A549 (cell line): ENCODE data around the gene NLRP3. TPM values are rescaled to one million over a fixed set of nuclear protein-coding genes. Genes with fewer than 3 reads are reported as not detected.
"Not testable (repeated sequence)": the region's sequence is repeated elsewhere in the genome, so short reads cannot be mapped to it uniquely, and the experiment has no call there.

Source experiments
- ATAC-seq, 2 experiments: fragments of 200-7000 bp in 1 of 2; fragments of >200 bp in 1 of 2; cut with Nextera tagmentation in 1 of 2; cut with Tn5 transposase in 1 of 2; 3 replicates each; pipeline versions ENCODE4 v1.8.0 to v1.9.1; 2018 to 2020; ENCODE audit warnings: mild to moderate bottlenecking in 1 of 2, moderate library complexity in 1 of 2
- CTCF ChIA-PET: fragments of 300-600 bp; sonication (Branson Sonifier 250); formaldehyde crosslinking; extraction: SDS; loops from one replicate; lab custom pipeline; 2021; ENCODE audit warnings: antibody characterized with exemption, inconsistent platforms; lab: Yijun Ruan, JAX
- POLR2A ChIA-PET: fragments of 350-600 bp; formaldehyde crosslinking; extraction: SDS; loops from one replicate; lab custom pipeline; 2021; ENCODE audit warnings: antibody characterized with exemption, inconsistent platforms; lab: Yijun Ruan, JAX
- DNase-seq, 2 experiments: peaks; one replicate each; pipeline versions ENCODE4 v3.0.0 to v3.0.0-alpha.2; 2011 to 2016; ENCODE audit warnings: low read depth in 1 of 2, low spot score in 1 of 2
- FAIRE-seq: peaks from 2 replicates; lab custom pipeline; 2011; peaks lifted over from hg19 to GRCh38; lab: Jason Lieb, UNC
- H3K27ac ChIP-seq, 2 experiments: fragments of >200 bp; sonication (Bioruptor Twin); formaldehyde crosslinking; 3 replicates each; pipeline ENCODE4 v1.5.1; 2016 to 2017
- H3K4me1 ChIP-seq: fragments of >200 bp; sonication (Bioruptor Twin); formaldehyde crosslinking; 3 replicates; pipeline ENCODE4 v1.6.1; 2016
- H3K4me2 ChIP-seq: fragments of >200 bp; sonication (Bioruptor Twin); formaldehyde crosslinking; 3 replicates; pipeline ENCODE4 v1.6.1; 2016
- H3K4me3 ChIP-seq: fragments of >200 bp; sonication (Bioruptor Twin); formaldehyde crosslinking; 3 replicates; pipeline ENCODE4 v1.5.1; 2016
- H3K9me3 ChIP-seq: fragments of >200 bp; sonication (Bioruptor Twin); formaldehyde crosslinking; 3 replicates; pipeline ENCODE4 v1.6.1; 2016
- BCL3 ChIP-seq: fragments of >200 bp; sonication (Bioruptor Twin); formaldehyde crosslinking; IDR thresholded peaks from 3 replicates; pipeline ENCODE4 v1.6.1; 2016
- CBX2 ChIP-seq: fragments of 200-600 bp; sonication (generic); IDR thresholded peaks from 2 replicates; pipeline ENCODE4 v1.6.1; 2016; ENCODE audit warnings: low read depth, mild to moderate bottlenecking, borderline replicate concordance
- CEBPB ChIP-seq, 2 experiments: fragments of >200 bp in 1 of 2; sonication (Bioruptor Twin) in 1 of 2; formaldehyde crosslinking in 1 of 2; IDR thresholded peaks; 2 replicates each; pipeline ENCODE4 v1.6.1; 2012 to 2016
- CHD2 ChIP-seq: fragments of 150-350 bp; IDR thresholded peaks from 2 replicates; pipeline ENCODE4 v1.6.1; 2014; ENCODE audit warnings: low read length; ENCODE audit not compliant: partially characterized antibody
- E2F6 ChIP-seq: IDR thresholded peaks from 2 replicates; pipeline ENCODE4 v1.6.1; 2012; ENCODE audit warnings: low read depth, borderline replicate concordance
- ELK1 ChIP-seq: fragments of 150-350 bp; IDR thresholded peaks from 2 replicates; pipeline ENCODE4 v1.6.1; 2014; ENCODE audit warnings: low read depth, mild to moderate bottlenecking, low read length
- HDAC2 ChIP-seq: fragments of 200-600 bp; sonication (generic); IDR thresholded peaks from 2 replicates; pipeline ENCODE4 v1.6.1; 2016
- HES2 ChIP-seq: fragments of >200 bp; sonication (Bioruptor Twin); formaldehyde crosslinking; IDR thresholded peaks from 2 replicates; pipeline ENCODE4 v1.6.1; 2016
- HEYL ChIP-seq: fragments of 250-450 bp; sonication (Bioruptor Pico); IDR thresholded peaks from 2 replicates; pipeline ENCODE4 v1.8.0; 2021; ENCODE audit warnings: mild to moderate bottlenecking, moderate library complexity
- HOXA7 ChIP-seq: fragments of 250-450 bp; sonication (Bioruptor Pico); IDR thresholded peaks from 2 replicates; pipeline ENCODE4 v1.5.0; 2020; ENCODE audit warnings: mild to moderate bottlenecking, moderate library complexity
- HOXB13 ChIP-seq: fragments of 250-450 bp; sonication (Bioruptor Pico); IDR thresholded peaks from 2 replicates; pipeline ENCODE4 v1.5.0; 2020; ENCODE audit warnings: low read depth, mild to moderate bottlenecking, moderate library complexity
- JUN ChIP-seq, 2 experiments: fragments of >200 bp; sonication (Bioruptor Twin); formaldehyde crosslinking; IDR thresholded peaks; 2 replicates in 1 of 2; 3 replicates in 1 of 2; pipeline ENCODE4 v1.6.1; 2016 to 2017
- KDM1A ChIP-seq: fragments of 200-600 bp; sonication (generic); IDR thresholded peaks from 2 replicates; pipeline ENCODE4 v1.6.1; 2016; ENCODE audit warnings: low read depth, mild to moderate bottlenecking
- KDM5A ChIP-seq: fragments of 200-600 bp; sonication (generic); IDR thresholded peaks from 2 replicates; pipeline ENCODE4 v1.6.1; 2016; ENCODE audit warnings: antibody characterized with exemption, mild to moderate bottlenecking
- NR3C1 ChIP-seq: fragments of >200 bp; sonication (Bioruptor Twin); formaldehyde crosslinking; IDR thresholded peaks from 3 replicates; pipeline ENCODE4 v1.6.1; 2017
- POLR2A ChIP-seq: IDR thresholded peaks from 2 replicates; pipeline ENCODE4 v1.6.1; 2012; ENCODE audit warnings: mild to moderate bottlenecking, low read length
- RAD21 ChIP-seq, 2 experiments: fragments of >200 bp in 1 of 2; sonication (Bioruptor Twin) in 1 of 2; formaldehyde crosslinking in 1 of 2; IDR thresholded peaks in 1 of 2; conservative IDR thresholded peaks in 1 of 2; 2 replicates in 1 of 2; 3 replicates in 1 of 2; pipeline ENCODE4 v1.6.1; 2012 to 2018; ENCODE audit warnings: inconsistent platforms in 1 of 2
- RNF2 ChIP-seq: fragments of 200-600 bp; sonication (generic); IDR thresholded peaks from 2 replicates; pipeline ENCODE4 v1.6.1; 2016; ENCODE audit warnings: low read depth, mild to moderate bottlenecking, antibody characterized with exemption, moderate library complexity, borderline replicate concordance
- TFCP2L1 ChIP-seq: fragments of 250-450 bp; sonication (Bioruptor Pico); IDR thresholded peaks from 2 replicates; pipeline ENCODE4 v1.5.0; 2021; ENCODE audit warnings: mild to moderate bottlenecking
- TP53 ChIP-seq: fragments of 250-450 bp; sonication (Bioruptor Pico); IDR thresholded peaks from 2 replicates; pipeline ENCODE4 v1.5.0; 2021; ENCODE audit warnings: mild to moderate bottlenecking, moderate library complexity
- ZFP36 ChIP-seq: fragments of 450-650 bp; IDR thresholded peaks from 2 replicates; pipeline ENCODE4 v1.6.1; 2014; ENCODE audit warnings: borderline replicate concordance; ENCODE audit not compliant: partially characterized antibody
- ZSCAN20 ChIP-seq: fragments of 250-450 bp; sonication (Bioruptor Pico); IDR thresholded peaks from 2 replicates; pipeline ENCODE4 v1.8.0; 2022; ENCODE audit warnings: mild to moderate bottlenecking, moderate library complexity
- WGBS: methylation state at CpG from one replicate; pipeline ENCODE4 v1.1.6; 2017; ENCODE audit errors: missing lambda C conversion rate; 5-methylcytosine and 5-hydroxymethylcytosine counted together
- polyA plus RNA-seq, 4 experiments: library from polyadenylated mRNA; depleted of rRNA in 3 of 4; stranded (reverse); fragments of >200 nt; fragmentation: RNase III in 1 of 4; extraction: RNeasy Plus Mini Kit Qiagen cat#74134 plus additional on column Dnase treatment in 1 of 4; gene quantifications; 2 replicates in 3 of 4; 3 replicates in 1 of 4; pipeline ENCODE4 v1.2.3, GENCODE V29; 2011 to 2017

Gene NLRP3
- polyA plus RNA-seq, 2 of the 4 experiments (the other 2 are of a cell fraction): not detected

GRCh38 chr1:247390996-247391395, 25.0 kb upstream of the NLRP3 start:
- Histone ChIP-seq H3K4me1 (no peaks in the 10 kb centered on the region), H3K27ac (no peak overlapping the region), H3K9me3 (no peaks in the 10 kb centered on the region), H3K4me2 (no peak overlapping the region), H3K4me3 (no peak overlapping the region)
- DNase-seq: no peak
- ATAC-seq: no peak
- TF ChIP-seq JUN (IDR thresholded peaks at IDR 0.05) (no peak), ZSCAN20 (no peak), HES2 (no peak), KDM5A (no peak), TFCP2L1 (CRISPR knock-in tag) (no peak), POLR2A (no peak), ELK1 (no peak), TP53 (CRISPR knock-in tag) (no peak), CBX2 (no peak)
- 90% methylated on average over 4 of the region's 4 CpGs for WGBS
- ChIA-PET POLR2A (no interaction called here), CTCF (interaction anchor here (0.7 to 2.6 kb wide), 7 partner anchors 8 to 98 kb away, joined by 3 to 13 read pairs (median 6); no protein-coding TSS in a partner anchor)
- no peak for FAIRE-seq

- Histone ChIP-seq H3K27ac (no peak overlapping the region), H3K9me3 (no peaks in the 10 kb centered on the region), H3K4me2 (no peak overlapping the region)
- ChIA-PET CTCF (no interaction called here), POLR2A (no interaction called here)
- FAIRE-seq: no peak
- ATAC-seq: no peak
- TF ChIP-seq RNF2 (no peak), HEYL (CRISPR knock-in tag) (no peak), HOXA7 (CRISPR knock-in tag) (no peak), HOXB13 (CRISPR knock-in tag) (no peak), CEBPB (IDR thresholded peaks at IDR 0.05) (no peak), NR3C1 (no peak)
- TF ChIP-seq, all 56 proteins: peak for 0
- DNase-seq: no peak
- no peak overlapping the region for H3K4me3 ChIP-seq
- H3K4me1 ChIP-seq: no peaks in the 10 kb centered on the region
- WGBS: 10% methylated on average over 1 of the region's 1 CpG
Observed at GRCh38 chr1:247392088-247392487, 23.9 kb upstream of the NLRP3 start.

GRCh38 chr1:247395075-247395474, 20.9 kb upstream of the NLRP3 start:
- FAIRE-seq, H3K27ac ChIP-seq, H3K4me1 ChIP-seq, CTCF ChIA-PET, ATAC-seq, H3K4me2 ChIP-seq, H3K4me3 ChIP-seq, H3K9me3 ChIP-seq, POLR2A ChIA-PET, DNase-seq: not testable (repeated sequence)
- WGBS: 28% methylated on average over 8 of the region's 8 CpGs

GRCh38 chr1:247400685-247401084, 15.3 kb upstream of the NLRP3 start:
- Histone ChIP-seq H3K27ac (no peak overlapping the region), H3K9me3 (no peaks in the 10 kb centered on the region; the same call in 2 of the 3 replicates), H3K4me3 (no peak overlapping the region), H3K4me2 (no peak overlapping the region), H3K4me1 (no peaks in the 10 kb centered on the region)
- CTCF ChIA-PET: interaction anchor here (1.2 kb wide), 1 partner anchor 49 kb away, joined by 3 read pairs; no protein-coding TSS in a partner anchor
- FAIRE-seq (no peak), DNase-seq (no peak), ATAC-seq (no peak)
- 2% methylated on average over 3 of the region's 3 CpGs for WGBS
- POLR2A ChIA-PET: no interaction called here
- TF ChIP-seq BCL3: no peak
- TF ChIP-seq NR3C1: no peak
- no peak for TF ChIP-seq ZFP36
- no peak for TF ChIP-seq HDAC2
- no peak for TF ChIP-seq RAD21 (conservative IDR thresholded peaks at IDR 0.05 in 1 of 2, IDR thresholded peaks at IDR 0.05 in 1 of 2)
- no peak for TF ChIP-seq KDM5A
- TF ChIP-seq CHD2: no peak
- no peak for TF ChIP-seq KDM1A
- TF ChIP-seq E2F6: no peak
